ENCODE data around the gene PPIP5K1.

PPIP5K1 gene

GRCh38 chr15:43517354-43518196, 72.4 kb downstream of the PPIP5K1 start, which contains the start of gene MAP1A:
Gene MAP1A, plus strand, starts transcription at chr15:43517608. Its CDS starts 3,866 bp downstream, at chr15:43521474.
- no peak for DNase-seq (ENCODE audit: low spot score)

GRCh38 chr15:43516801-43517353, 73.1 kb downstream of the PPIP5K1 start:
- no peak for DNase-seq (ENCODE audit: low spot score)

- no peak for DNase-seq (ENCODE audit: low spot score)
Observed at GRCh38 chr15:43516185-43516584, 73.8 kb downstream of the PPIP5K1 start.

- DNase-seq (ENCODE audit: low spot score) = no peak
Observed at GRCh38 chr15:43515741-43516140, 74.3 kb downstream of the PPIP5K1 start.

GRCh38 chr15:43514241-43515057, 75.6 kb downstream of the PPIP5K1 start:
- DNase-seq (ENCODE audit: low spot score) = no peak

- no peak for DNase-seq (ENCODE audit: low spot score)
Observed at GRCh38 chr15:43513550-43513949, 76.5 kb downstream of the PPIP5K1 start.

- DNase-seq (ENCODE audit: low spot score) = peak; percentile 32
Observed at GRCh38 chr15:43511012-43511885, 78.8 kb downstream of the PPIP5K1 start.

- peak; percentile 99 for DNase-seq (ENCODE audit: low spot score)
Observed at GRCh38 chr15:43510200-43511011, 79.6 kb downstream of the PPIP5K1 start.

GRCh38 chr15:43509660-43510199, 80.3 kb downstream of the PPIP5K1 start:
- no peak for DNase-seq (ENCODE audit: low spot score)

- DNase-seq (ENCODE audit: low spot score) = no peak
Observed at GRCh38 chr15:43508991-43509659, 80.9 kb downstream of the PPIP5K1 start.

GRCh38 chr15:43508421-43508820, 81.6 kb downstream of the PPIP5K1 start:
- no peak for DNase-seq (ENCODE audit: low spot score)

GRCh38 chr15:43505738-43506137, 84.3 kb downstream of the PPIP5K1 start:
- DNase-seq (ENCODE audit: low spot score) = no peak

- DNase-seq (ENCODE audit: low spot score) = no peak
Observed at GRCh38 chr15:43499635-43500034, 90.4 kb downstream of the PPIP5K1 start.

- no peak for DNase-seq (ENCODE audit: low spot score)
Observed at GRCh38 chr15:43498990-43499389, 91.0 kb downstream of the PPIP5K1 start.

- no peak for DNase-seq (ENCODE audit: low spot score)
Observed at GRCh38 chr15:43493703-43494472, 96.1 kb downstream of the PPIP5K1 start.

GRCh38 chr15:43492673-43493601, 97.1 kb downstream of the PPIP5K1 start, which contains the start of gene TP53BP1:
Gene TP53BP1, minus strand, starts transcription at chr15:43493156. Its CDS starts 113 bp downstream, at chr15:43493043.
- peak; percentile 97 for DNase-seq (ENCODE audit: low spot score)

GRCh38 chr15:43492266-43492665, 97.7 kb downstream of the PPIP5K1 start:
- DNase-seq (ENCODE audit: low spot score) = no peak

GRCh38 chr15:43489191-43489590, 100.8 kb downstream of the PPIP5K1 start:
- no peak for DNase-seq (ENCODE audit: low spot score)
